Heart right ventricle (tissue), 16 donors: ENCODE measurements around the gene CD38. TPM values are rescaled to one million over a fixed set of nuclear protein-coding genes. Genes with fewer than 3 reads are reported as not detected.

Experiments used
- ATAC-seq, 8 donors: fragments of 200-7000 bp; cut with Tn5 transposase; one replicate each; pipeline ENCODE4 v1.9.1; 2020; ENCODE audit warnings: mild to moderate bottlenecking in 8 of 8, moderate library complexity in 8 of 8, moderate number of reproducible peaks in 1 of 8
- DNase-seq, 2 donors: peaks; one replicate each; pipeline ENCODE4 v3.0.0-alpha.2; 2020
- H3K27ac ChIP-seq, 10 donors: fragments of 200-600 bp; sonication (generic) in 2 of 10; one replicate each; pipeline versions ENCODE4 v1.5.0 to v1.8.0; 2020 to 2022; ENCODE audit warnings: mild to moderate bottlenecking in 3 of 10
- H3K27me3 ChIP-seq, 7 donors: fragments of 200-600 bp; one replicate each; pipeline ENCODE4 v1.8.0; 2021 to 2022; ENCODE audit warnings: mild to moderate bottlenecking in 2 of 7
- H3K36me3 ChIP-seq, 9 donors: fragments of 200-600 bp; sonication (generic) in 1 of 9; one replicate each; pipeline versions ENCODE4 v1.5.0 to v1.8.0; 2020 to 2022; ENCODE audit warnings: mild to moderate bottlenecking in 2 of 9
- H3K4me1 ChIP-seq, 9 donors: fragments of 200-600 bp; sonication (generic) in 1 of 9; one replicate each; pipeline versions ENCODE4 v1.5.0 to v1.8.0; 2020 to 2022; ENCODE audit warnings: mild to moderate bottlenecking in 4 of 9
- H3K4me3 ChIP-seq, 10 donors: fragments of 200-600 bp; sonication (generic) in 2 of 10; one replicate each; pipeline versions ENCODE4 v1.5.0 to v1.8.0; 2020 to 2022; ENCODE audit warnings: mild to moderate bottlenecking in 7 of 10, moderate library complexity in 2 of 10
- H3K9me3 ChIP-seq, 11 donors: fragments of 200-600 bp in 10 of 11; sonication (generic) in 2 of 11; one replicate each; pipeline versions ENCODE4 v1.5.0 to v1.8.0; 2013 to 2022; ENCODE audit warnings: mild to moderate bottlenecking in 2 of 11, control low read depth in 1 of 11, moderate library complexity in 1 of 11
- WGBS, 2 donors: extraction: QIAGEN DNeasy Blood & Tissue Kit; methylation state at CpG; one replicate each; pipeline ENCODE4 v1.1.7; 2013; ENCODE audit warnings: inconsistent platforms in 1 of 2; 5-methylcytosine and 5-hydroxymethylcytosine counted together
- intact Hi-C, 10 donors: fragments of 100-400 bp; cut with DNase I; formaldehyde crosslinking; loops; one replicate each; pipeline versions ENCODE4 v1.11.1 to v1.14.2; 2022
- polyA plus RNA-seq, 2 donors: library from polyadenylated mRNA; stranded (reverse); fragments of 200-250 nt; gene quantifications; one replicate each; pipeline ENCODE4 v1.2.3, GENCODE V29; 2013
- total RNA-seq, 10 donors: library from RNA; stranded (reverse); fragmentation: NEBNext Ultra II Directional in 3 of 10; extraction: Animal tissue kit (Norgen Biotek cat#: 25700) in 3 of 10; gene quantifications; one replicate each; pipeline versions ENCODE4 v1.2.1 to v1.2.4, GENCODE V29; 2021 to 2023
- TF ChIP-seq, protein P1 (sequence below), 9 donors: fragments of 200-600 bp; sonication (generic) in 2 of 9; IDR thresholded peaks; one replicate each; pipeline versions ENCODE4 v1.5.0 to v1.8.0; 2021 to 2022; ENCODE audit warnings: antibody characterized with exemption in 9 of 9, mild to moderate bottlenecking in 5 of 9, moderate library complexity in 1 of 9
- donor health status: Arrhythmogenic right ventricular cardiomyopathy.
- donor health status: ischemic (EF 13 %, LVEDD 7.1; RV severe dilation, severe dysfunction).
- donor health status: healthy with polysubstance abuse.
- donor health status: DM: no; HTN: yes; CAD: no.
- donor health status: DM: no; HTN: no; CAD: no.
- donor health status: ischemic (EF 25% LVEDD 6.9; RV normal size, moderate dysfunction).
- donor health status: ischemic (EF 25% LVEDD 5.7; RV mildly dilated, moderate dysfunction).
- donor health status: healthy.
- donor health status: DM: yes; HTN: yes; CAD: no.
- donor health status: Ischemic cardiomyopathy.
- donor health status: ischemic (EF 35%, LVEDD 5.7; RV mildly dilated, moderate dysfunction).
- donor health status: nonischemic (EF 11% LVEDD 7.7; RV severe dilation, severe dysfunction).
- donor health status: DM: yes; HTN: yes; CAD: no.
- donor health status: PGD.
- donor health status: ischemic (EF 29% LVEDD 5.4; RV normal size, mild dysfunction).
- donor health status: nonischemic (EF 23%, LVEDD 6.1; RV moderate dilation, normal function).

Gene CD38
- total and polyA plus RNA-seq, 12 donors: 0.68 to 11.3 (median 3.2) TPM

DNA sequence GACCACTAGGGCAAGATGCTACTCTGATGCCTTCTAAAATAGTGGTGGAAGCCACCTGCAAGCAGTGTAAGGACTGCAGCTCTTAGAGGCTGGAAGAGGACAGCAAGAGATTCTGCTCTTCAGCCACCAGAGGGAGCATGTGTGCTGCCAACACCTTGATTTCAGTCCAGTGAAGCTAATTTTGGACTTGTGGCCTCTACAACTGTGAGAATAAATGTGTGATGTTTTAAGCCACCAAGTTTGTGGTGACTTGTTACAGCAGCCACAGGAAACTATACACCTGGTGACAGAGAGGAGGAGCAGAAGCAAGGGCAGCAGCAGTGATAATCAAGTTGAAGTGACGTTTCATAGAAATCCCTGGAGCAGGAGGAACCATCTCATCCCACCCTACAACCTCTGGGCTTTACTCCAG lies 104.6 kb downstream of the CD38 start:
- peaks cover 0 to 4% (median 0%) of the 10 kb centered on the region in 7 donors for H3K27me3 ChIP-seq
- TF ChIP-seq, protein P1, sequence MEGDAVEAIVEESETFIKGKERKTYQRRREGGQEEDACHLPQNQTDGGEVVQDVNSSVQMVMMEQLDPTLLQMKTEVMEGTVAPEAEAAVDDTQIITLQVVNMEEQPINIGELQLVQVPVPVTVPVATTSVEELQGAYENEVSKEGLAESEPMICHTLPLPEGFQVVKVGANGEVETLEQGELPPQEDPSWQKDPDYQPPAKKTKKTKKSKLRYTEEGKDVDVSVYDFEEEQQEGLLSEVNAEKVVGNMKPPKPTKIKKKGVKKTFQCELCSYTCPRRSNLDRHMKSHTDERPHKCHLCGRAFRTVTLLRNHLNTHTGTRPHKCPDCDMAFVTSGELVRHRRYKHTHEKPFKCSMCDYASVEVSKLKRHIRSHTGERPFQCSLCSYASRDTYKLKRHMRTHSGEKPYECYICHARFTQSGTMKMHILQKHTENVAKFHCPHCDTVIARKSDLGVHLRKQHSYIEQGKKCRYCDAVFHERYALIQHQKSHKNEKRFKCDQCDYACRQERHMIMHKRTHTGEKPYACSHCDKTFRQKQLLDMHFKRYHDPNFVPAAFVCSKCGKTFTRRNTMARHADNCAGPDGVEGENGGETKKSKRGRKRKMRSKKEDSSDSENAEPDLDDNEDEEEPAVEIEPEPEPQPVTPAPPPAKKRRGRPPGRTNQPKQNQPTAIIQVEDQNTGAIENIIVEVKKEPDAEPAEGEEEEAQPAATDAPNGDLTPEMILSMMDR (IDR thresholded peaks at IDR 0.05): peak; percentile 79 to 95 (median 90)
- no peak overlapping the region for H3K27ac ChIP-seq
- H3K4me3 ChIP-seq: no peak overlapping the region
- intact Hi-C loops: loop anchor here (1.0 to 10.0 kb wide), 16 partner anchors 74 to 405 kb away; no protein-coding TSS in a partner anchor
- peaks cover 0 to 6% (median 0%) of the 10 kb centered on the region in 11 donors for H3K9me3 ChIP-seq
- H3K4me1 ChIP-seq: no peaks in the 10 kb centered on the region
- H3K36me3 ChIP-seq: no peaks in the 10 kb centered on the region
- WGBS, 2 donors: 84 to 100% methylated on average over 1 of the region's 1 CpG
- DNase-seq (peak in 1 of 2 donors; percentile 47), ATAC-seq (peak; percentile 61 to 91 (median 82))

DNA sequence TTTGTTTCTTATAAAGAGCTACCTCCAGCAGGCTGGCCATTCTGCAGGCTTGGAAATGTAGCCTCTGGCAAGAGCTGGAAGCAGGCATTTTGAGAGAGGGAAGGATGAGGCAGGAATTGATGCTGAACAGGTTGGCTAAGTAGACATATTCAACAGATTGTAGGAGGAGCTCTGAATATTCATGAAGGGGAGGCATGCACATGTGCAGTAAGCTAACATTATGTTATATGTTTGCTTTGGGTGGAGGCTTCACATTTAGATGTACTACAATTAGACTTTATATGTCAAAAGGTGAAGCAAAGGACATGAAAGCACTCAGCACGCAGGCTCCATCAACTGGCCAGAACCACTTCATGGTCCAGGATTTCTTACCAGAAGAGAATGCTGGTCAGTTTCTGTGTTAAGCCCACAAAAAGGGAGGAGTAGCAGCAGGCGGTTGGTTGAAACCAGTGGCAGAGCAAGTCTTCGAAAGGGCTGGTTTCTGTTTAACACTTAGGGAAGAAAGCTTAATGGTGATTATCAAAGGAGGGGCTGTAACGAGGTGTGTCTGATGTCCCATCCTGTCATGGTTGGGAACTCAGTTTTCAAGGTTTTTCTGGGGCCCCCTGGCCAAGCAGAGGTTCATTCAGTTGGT lies 105.6 kb downstream of the CD38 start:
- H3K27me3 ChIP-seq: peaks cover 0 to 4% (median 0%) of the 10 kb centered on the region in 7 donors
- intact Hi-C loops: loop anchor here (2.0 to 10.0 kb wide), 15 partner anchors 73 to 406 kb away; no protein-coding TSS in a partner anchor
- 81 to 92% methylated on average over 4 of the region's 4 CpGs for WGBS, 2 donors
- no peaks in the 10 kb centered on the region for H3K4me1 ChIP-seq
- ATAC-seq (no peak), DNase-seq (no peak)
- no peaks in the 10 kb centered on the region for H3K36me3 ChIP-seq
- no peaks in the 10 kb centered on the region for H3K9me3 ChIP-seq
- H3K27ac ChIP-seq: no peak overlapping the region
- no peak overlapping the region for H3K4me3 ChIP-seq
- TF ChIP-seq, protein P1 (IDR thresholded peaks at IDR 0.05): no peak

DNA sequence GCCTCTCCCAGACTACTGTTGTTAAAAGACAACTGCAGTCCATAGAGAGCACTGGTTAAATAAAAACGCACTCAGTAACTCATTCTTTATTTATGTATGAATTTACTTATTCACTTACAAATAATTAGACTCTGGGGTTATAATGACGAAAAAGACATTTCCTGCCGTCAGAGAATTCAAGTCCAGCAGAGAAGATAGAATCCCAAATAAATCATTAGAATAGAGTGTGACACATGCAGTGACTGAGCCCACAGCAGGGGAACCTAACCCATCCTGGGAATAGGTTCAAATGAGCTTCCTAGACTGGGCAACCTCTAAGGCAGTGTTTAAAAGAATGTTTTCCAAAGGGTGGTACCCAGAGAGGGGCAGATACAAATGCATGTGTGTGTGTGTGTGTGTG lies 106.5 kb downstream of the CD38 start:
- H3K27ac ChIP-seq: no peak overlapping the region
- peaks cover 0 to 4% (median 0%) of the 10 kb centered on the region in 7 donors for H3K27me3 ChIP-seq
- ATAC-seq (no peak), DNase-seq (no peak)
- no peaks in the 10 kb centered on the region for H3K9me3 ChIP-seq
- TF ChIP-seq, protein P1 (IDR thresholded peaks at IDR 0.05): no peak
- intact Hi-C loops: loop anchor here in 9 of 10 donors (2.0 to 10.0 kb wide), 12 partner anchors 73 to 407 kb away; no protein-coding TSS in a partner anchor
- H3K4me3 ChIP-seq: no peak overlapping the region
- WGBS, 2 donors: 74 to 78% methylated on average over 3 of the region's 3 CpGs
- H3K4me1 ChIP-seq: no peaks in the 10 kb centered on the region
- no peaks in the 10 kb centered on the region for H3K36me3 ChIP-seq

DNA sequence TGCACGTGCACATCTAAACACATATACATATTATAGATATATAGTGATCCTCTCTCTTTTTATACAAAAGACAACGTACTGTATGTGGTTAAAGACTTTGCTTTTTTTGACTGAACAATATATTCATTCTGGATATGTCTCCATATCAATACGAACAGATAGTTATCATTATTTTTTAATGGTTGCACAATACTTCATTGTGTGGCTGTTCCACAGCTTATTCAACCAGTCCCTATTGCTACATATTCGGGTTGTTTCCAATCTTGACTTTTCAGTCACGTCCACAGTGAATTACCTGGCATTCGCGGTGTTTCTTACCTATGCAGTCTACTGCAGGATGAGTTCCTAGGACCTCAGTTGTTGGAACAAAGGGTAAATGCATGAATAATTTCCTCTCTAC lies 107.3 kb downstream of the CD38 start:
- intact Hi-C loops: loop anchor here in 5 of 10 donors (2.0 to 10.0 kb wide), 5 partner anchors 115 to 401 kb away; no protein-coding TSS in a partner anchor
- ATAC-seq: no peak
- Histone ChIP-seq H3K27ac (no peak overlapping the region), H3K4me3 (no peak overlapping the region), H3K27me3 (peaks cover 0 to 4% (median 0%) of the 10 kb centered on the region in 7 donors), H3K36me3 (no peaks in the 10 kb centered on the region), H3K4me1 (no peaks in the 10 kb centered on the region), H3K9me3 (no peaks in the 10 kb centered on the region)
- DNase-seq: no peak
- 83 to 90% methylated on average over 7 of the region's 7 CpGs for WGBS, 2 donors
- TF ChIP-seq, protein P1 (IDR thresholded peaks at IDR 0.05): no peak
